ENCODE measurements around the gene CCDC82. TPM values are rescaled to one million over a fixed set of nuclear protein-coding genes. Genes with fewer than 3 reads are reported as not detected.

The CCDC82 gene
- total RNA-seq, 6 experiments from 2014 or later: 14.0 to 18.2 (median 17.2) TPM

GRCh38 chr11:96332126-96332771 is 57.5 kb downstream of the CCDC82 start:
- Mint-ChIP-seq H3K4me3 (peak overlapping the region; percentile 54; the same call in 1 of the 2 replicates), H3K27me3 (ENCODE audit: insufficient read depth) (no peaks in the 10 kb centered on the region), H3K27ac (peak overlapping the region; percentile 76), H3K4me1 (ENCODE audit: low read depth) (peaks cover 86% of the 10 kb centered on the region), H3K9me3 (no peaks in the 10 kb centered on the region), H3K36me3 (ENCODE audit: low read depth) (peaks cover 39% of the 10 kb centered on the region)
- DNase-seq: no peak
- TF ChIP-seq CTCF (IDR thresholded peaks at IDR 0.05): no peak

GRCh38 chr11:96331699-96332116 is 58.0 kb downstream of the CCDC82 start:
- H3K27ac Mint-ChIP-seq: peak overlapping the region; percentile 76
- no peak for DNase-seq
- no peaks in the 10 kb centered on the region for H3K9me3 Mint-ChIP-seq
- H3K36me3 Mint-ChIP-seq (ENCODE audit: low read depth): peaks cover 37% of the 10 kb centered on the region
- H3K4me3 Mint-ChIP-seq: no peak overlapping the region; the same call in 1 of the 2 replicates
- H3K27me3 Mint-ChIP-seq (ENCODE audit: insufficient read depth): no peaks in the 10 kb centered on the region
- no peak for TF ChIP-seq CTCF (IDR thresholded peaks at IDR 0.05)
- H3K4me1 Mint-ChIP-seq (ENCODE audit: low read depth): peaks cover 84% of the 10 kb centered on the region

DNA sequence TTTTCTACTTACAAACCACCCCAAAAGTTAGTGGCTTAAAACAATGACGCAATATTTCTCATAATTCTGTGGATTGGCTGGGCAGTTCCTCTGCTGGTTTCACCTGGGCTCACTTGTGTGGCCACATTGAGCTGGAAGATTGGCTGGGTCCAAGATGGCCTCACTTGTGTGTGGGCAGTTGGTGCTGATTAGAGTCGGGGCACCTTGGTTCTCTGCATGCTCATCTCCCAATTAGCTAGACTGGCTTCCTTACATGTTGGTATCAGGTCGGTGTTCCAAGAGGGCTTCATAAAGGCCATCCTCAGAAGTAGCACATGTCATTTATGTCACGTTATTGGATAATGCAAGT is 59.2 kb downstream of the CCDC82 start:
- Mint-ChIP-seq H3K27ac (peak overlapping the region; percentile 23; the same call in 1 of the 2 replicates), H3K27me3 (ENCODE audit: insufficient read depth) (no peaks in the 10 kb centered on the region), H3K4me1 (ENCODE audit: low read depth) (peaks cover 84% of the 10 kb centered on the region), H3K36me3 (ENCODE audit: low read depth) (peaks cover 30% of the 10 kb centered on the region), H3K9me3 (no peaks in the 10 kb centered on the region), H3K4me3 (peak overlapping the region; percentile 21; the same call in 1 of the 2 replicates)
- DNase-seq: no peak
- no peak for TF ChIP-seq CTCF (IDR thresholded peaks at IDR 0.05)

- H3K4me1 Mint-ChIP-seq (ENCODE audit: low read depth): peaks cover 84% of the 10 kb centered on the region
- H3K36me3 Mint-ChIP-seq (ENCODE audit: low read depth): peaks cover 26% of the 10 kb centered on the region
- no peak for TF ChIP-seq CTCF (IDR thresholded peaks at IDR 0.05)
- DNase-seq: no peak
- no peaks in the 10 kb centered on the region for H3K27me3 Mint-ChIP-seq (ENCODE audit: insufficient read depth)
- H3K4me3 Mint-ChIP-seq: peak overlapping the region; percentile 49; the same call in 1 of the 2 replicates
- peak overlapping the region; percentile 77 for H3K27ac Mint-ChIP-seq
- H3K9me3 Mint-ChIP-seq: no peaks in the 10 kb centered on the region
These were observed 59.7 kb downstream of the CCDC82 start for GRCh38 chr11:96329855-96330510.

GRCh38 chr11:96329419-96329818 is 60.3 kb downstream of the CCDC82 start:
- peak overlapping the region; percentile 77 for H3K27ac Mint-ChIP-seq
- peak overlapping the region; percentile 49 for H3K4me3 Mint-ChIP-seq
- no peak for TF ChIP-seq CTCF (IDR thresholded peaks at IDR 0.05)
- no peaks in the 10 kb centered on the region for H3K9me3 Mint-ChIP-seq
- H3K4me1 Mint-ChIP-seq (ENCODE audit: low read depth): peaks cover 84% of the 10 kb centered on the region
- no peaks in the 10 kb centered on the region for H3K27me3 Mint-ChIP-seq (ENCODE audit: insufficient read depth)
- peaks cover 24% of the 10 kb centered on the region for H3K36me3 Mint-ChIP-seq (ENCODE audit: low read depth)
- no peak for DNase-seq
